HepG2 (cell line): ENCODE data around the gene PHF23. TPM values are rescaled to one million over a fixed set of nuclear protein-coding genes. Genes with fewer than 3 reads are reported as not detected.
A peak's percentile ranks its signal among the peaks of the same experiment; 100 is the strongest.

Experiments
- BORCS8-MEF2B ChIP-seq: sonication (generic); formaldehyde crosslinking; IDR thresholded peaks from 2 replicates; pipeline ENCODE4 v1.8.0; 2022; ENCODE audit warnings: mild to moderate bottlenecking, missing genetic modification reagents
- ELF3 ChIP-seq: IDR thresholded peaks from 2 replicates; pipeline ENCODE4 v1.6.1; 2016; ENCODE audit warnings: missing genetic modification reagents, missing compliant biosample characterization
- HDAC2 ChIP-seq: sonication (generic); formaldehyde crosslinking; IDR thresholded peaks from 2 replicates; pipeline ENCODE4 v1.4.0; 2020; ENCODE audit warnings: missing genetic modification reagents
- HNF4G ChIP-seq, 2 experiments: sonication (generic) in 1 of 2; formaldehyde crosslinking in 1 of 2; IDR thresholded peaks; 2 replicates each; pipeline versions ENCODE4 v1.4.0 to v1.6.1; 2011 to 2020; ENCODE audit warnings: borderline replicate concordance in 2 of 2, low read depth in 2 of 2, mild to moderate bottlenecking in 2 of 2, low read length in 1 of 2, missing genetic modification reagents in 1 of 2, moderate library complexity in 1 of 2
- NR2C2 ChIP-seq: sonication (generic); formaldehyde crosslinking; IDR thresholded peaks from 2 replicates; pipeline ENCODE4 v1.4.0; 2020; ENCODE audit warnings: missing genetic modification reagents, mild to moderate bottlenecking, moderate library complexity, borderline replicate concordance
- PITX1 ChIP-seq: sonication (generic); formaldehyde crosslinking; IDR thresholded peaks from 2 replicates; pipeline ENCODE4 v1.5.1; 2020; ENCODE audit warnings: mild to moderate bottlenecking, missing genetic modification reagents
- SNAI1 ChIP-seq: sonication (generic); formaldehyde crosslinking; IDR thresholded peaks from 2 replicates; pipeline ENCODE4 v1.5.0; 2020; ENCODE audit warnings: mild to moderate bottlenecking, missing genetic modification reagents, borderline replicate concordance
- ZBTB1 ChIP-seq: sonication (generic); formaldehyde crosslinking; IDR thresholded peaks from 2 replicates; pipeline ENCODE4 v1.4.0; 2020; ENCODE audit warnings: missing genetic modification reagents, borderline replicate concordance
- ZNF33A ChIP-seq: sonication (generic); formaldehyde crosslinking; IDR thresholded peaks from 2 replicates; pipeline ENCODE4 v1.5.1; 2020; ENCODE audit warnings: missing genetic modification reagents, mild to moderate bottlenecking, moderate library complexity, borderline replicate concordance
- ZNF501 ChIP-seq: sonication (generic); formaldehyde crosslinking; IDR thresholded peaks from 2 replicates; pipeline ENCODE4 v1.5.1; 2020; ENCODE audit warnings: mild to moderate bottlenecking, moderate library complexity, missing genetic modification reagents
- ZNF768 ChIP-seq: sonication (generic); formaldehyde crosslinking; IDR thresholded peaks from 2 replicates; pipeline ENCODE4 v1.4.0; 2020; ENCODE audit warnings: missing genetic modification reagents
- ZNF883 ChIP-seq: sonication (generic); formaldehyde crosslinking; IDR thresholded peaks from 2 replicates; pipeline ENCODE4 v1.5.1; 2020; ENCODE audit warnings: mild to moderate bottlenecking, missing genetic modification reagents; ENCODE audit errors: not compliant biosample characterization
- polyA plus RNA-seq, 8 experiments: library from polyadenylated mRNA; depleted of rRNA in 3 of 8; stranded (reverse) in 7 of 8; unstranded in 1 of 8; fragments of >200 nt; fragmentation: Illumina TruSeq in 4 of 8; extraction: Trizol in 4 of 8; gene quantifications; 2 replicates each; pipeline versions ENCODE4 v1.2.1 to v1.2.3, GENCODE V29; 2011 to 2016; ENCODE audit warnings: low read depth in 4 of 8, missing spikeins in 1 of 8, mixed read lengths in 1 of 8; ENCODE audit not compliant: insufficient read depth in 1 of 8
- total RNA-seq, 5 experiments: library from RNA; depleted of rRNA; stranded (reverse); fragments of >200 nt; fragmentation: Illumina TruSeq; extraction: Trizol; gene quantifications; 2 replicates each; pipeline ENCODE4 v1.2.3, GENCODE V29; 2016; ENCODE audit warnings: low read depth in 1 of 5
- TF ChIP-seq, protein P1 (sequence below): sonication (generic); formaldehyde crosslinking; IDR thresholded peaks from 2 replicates; pipeline ENCODE4 v1.4.0; 2020; ENCODE audit warnings: missing genetic modification reagents
- TF ChIP-seq, protein P2 (sequence below): sonication (generic); formaldehyde crosslinking; IDR thresholded peaks from 2 replicates; pipeline ENCODE4 v1.4.0; 2020; ENCODE audit warnings: missing genetic modification reagents
- TF ChIP-seq, protein P3 (sequence below): IDR thresholded peaks from 2 replicates; pipeline ENCODE4 v1.6.1; 2012; ENCODE audit warnings: low read depth, low read length, improper control_type of control experiment
- TF ChIP-seq, protein P4 (sequence below): sonication (generic); formaldehyde crosslinking; IDR thresholded peaks from 2 replicates; pipeline ENCODE4 v1.8.0; 2022; ENCODE audit warnings: mild to moderate bottlenecking, missing genetic modification reagents

PHF23 gene
- total and polyA plus RNA-seq, 2 of the 13 experiments (the other 11 are each of a cell fraction or from before 2014, with no cell fraction given), result 27.6 to 33.2 TPM

GRCh38 chr17:7258731-7259554 lies 19.7 kb upstream of the PHF23 start (continued):
- TF ChIP-seq, protein P1, sequence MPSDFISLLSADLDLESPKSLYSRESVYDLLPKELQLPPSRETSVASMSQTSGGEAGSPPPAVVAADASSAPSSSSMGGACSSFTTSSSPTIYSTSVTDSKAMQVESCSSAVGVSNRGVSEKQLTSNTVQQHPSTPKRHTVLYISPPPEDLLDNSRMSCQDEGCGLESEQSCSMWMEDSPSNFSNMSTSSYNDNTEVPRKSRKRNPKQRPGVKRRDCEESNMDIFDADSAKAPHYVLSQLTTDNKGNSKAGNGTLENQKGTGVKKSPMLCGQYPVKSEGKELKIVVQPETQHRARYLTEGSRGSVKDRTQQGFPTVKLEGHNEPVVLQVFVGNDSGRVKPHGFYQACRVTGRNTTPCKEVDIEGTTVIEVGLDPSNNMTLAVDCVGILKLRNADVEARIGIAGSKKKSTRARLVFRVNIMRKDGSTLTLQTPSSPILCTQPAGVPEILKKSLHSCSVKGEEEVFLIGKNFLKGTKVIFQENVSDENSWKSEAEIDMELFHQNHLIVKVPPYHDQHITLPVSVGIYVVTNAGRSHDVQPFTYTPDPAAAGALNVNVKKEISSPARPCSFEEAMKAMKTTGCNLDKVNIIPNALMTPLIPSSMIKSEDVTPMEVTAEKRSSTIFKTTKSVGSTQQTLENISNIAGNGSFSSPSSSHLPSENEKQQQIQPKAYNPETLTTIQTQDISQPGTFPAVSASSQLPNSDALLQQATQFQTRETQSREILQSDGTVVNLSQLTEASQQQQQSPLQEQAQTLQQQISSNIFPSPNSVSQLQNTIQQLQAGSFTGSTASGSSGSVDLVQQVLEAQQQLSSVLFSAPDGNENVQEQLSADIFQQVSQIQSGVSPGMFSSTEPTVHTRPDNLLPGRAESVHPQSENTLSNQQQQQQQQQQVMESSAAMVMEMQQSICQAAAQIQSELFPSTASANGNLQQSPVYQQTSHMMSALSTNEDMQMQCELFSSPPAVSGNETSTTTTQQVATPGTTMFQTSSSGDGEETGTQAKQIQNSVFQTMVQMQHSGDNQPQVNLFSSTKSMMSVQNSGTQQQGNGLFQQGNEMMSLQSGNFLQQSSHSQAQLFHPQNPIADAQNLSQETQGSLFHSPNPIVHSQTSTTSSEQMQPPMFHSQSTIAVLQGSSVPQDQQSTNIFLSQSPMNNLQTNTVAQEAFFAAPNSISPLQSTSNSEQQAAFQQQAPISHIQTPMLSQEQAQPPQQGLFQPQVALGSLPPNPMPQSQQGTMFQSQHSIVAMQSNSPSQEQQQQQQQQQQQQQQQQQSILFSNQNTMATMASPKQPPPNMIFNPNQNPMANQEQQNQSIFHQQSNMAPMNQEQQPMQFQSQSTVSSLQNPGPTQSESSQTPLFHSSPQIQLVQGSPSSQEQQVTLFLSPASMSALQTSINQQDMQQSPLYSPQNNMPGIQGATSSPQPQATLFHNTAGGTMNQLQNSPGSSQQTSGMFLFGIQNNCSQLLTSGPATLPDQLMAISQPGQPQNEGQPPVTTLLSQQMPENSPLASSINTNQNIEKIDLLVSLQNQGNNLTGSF (CRISPR knock-in tag), result no peak
- TF ChIP-seq ZNF883 (CRISPR knock-in tag), result peak; percentile 42
- TF ChIP-seq ZBTB1 (CRISPR knock-in tag), result no peak
- TF ChIP-seq, protein P2, sequence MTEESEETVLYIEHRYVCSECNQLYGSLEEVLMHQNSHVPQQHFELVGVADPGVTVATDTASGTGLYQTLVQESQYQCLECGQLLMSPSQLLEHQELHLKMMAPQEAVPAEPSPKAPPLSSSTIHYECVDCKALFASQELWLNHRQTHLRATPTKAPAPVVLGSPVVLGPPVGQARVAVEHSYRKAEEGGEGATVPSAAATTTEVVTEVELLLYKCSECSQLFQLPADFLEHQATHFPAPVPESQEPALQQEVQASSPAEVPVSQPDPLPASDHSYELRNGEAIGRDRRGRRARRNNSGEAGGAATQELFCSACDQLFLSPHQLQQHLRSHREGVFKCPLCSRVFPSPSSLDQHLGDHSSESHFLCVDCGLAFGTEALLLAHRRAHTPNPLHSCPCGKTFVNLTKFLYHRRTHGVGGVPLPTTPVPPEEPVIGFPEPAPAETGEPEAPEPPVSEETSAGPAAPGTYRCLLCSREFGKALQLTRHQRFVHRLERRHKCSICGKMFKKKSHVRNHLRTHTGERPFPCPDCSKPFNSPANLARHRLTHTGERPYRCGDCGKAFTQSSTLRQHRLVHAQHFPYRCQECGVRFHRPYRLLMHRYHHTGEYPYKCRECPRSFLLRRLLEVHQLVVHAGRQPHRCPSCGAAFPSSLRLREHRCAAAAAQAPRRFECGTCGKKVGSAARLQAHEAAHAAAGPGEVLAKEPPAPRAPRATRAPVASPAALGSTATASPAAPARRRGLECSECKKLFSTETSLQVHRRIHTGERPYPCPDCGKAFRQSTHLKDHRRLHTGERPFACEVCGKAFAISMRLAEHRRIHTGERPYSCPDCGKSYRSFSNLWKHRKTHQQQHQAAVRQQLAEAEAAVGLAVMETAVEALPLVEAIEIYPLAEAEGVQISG (CRISPR knock-in tag), result peak; percentile 67
- TF ChIP-seq ZNF501, result peak; percentile 76
- peak; percentile 28; the same call in 1 of the 2 replicates for TF ChIP-seq BORCS8-MEF2B
- TF ChIP-seq, protein P3, sequence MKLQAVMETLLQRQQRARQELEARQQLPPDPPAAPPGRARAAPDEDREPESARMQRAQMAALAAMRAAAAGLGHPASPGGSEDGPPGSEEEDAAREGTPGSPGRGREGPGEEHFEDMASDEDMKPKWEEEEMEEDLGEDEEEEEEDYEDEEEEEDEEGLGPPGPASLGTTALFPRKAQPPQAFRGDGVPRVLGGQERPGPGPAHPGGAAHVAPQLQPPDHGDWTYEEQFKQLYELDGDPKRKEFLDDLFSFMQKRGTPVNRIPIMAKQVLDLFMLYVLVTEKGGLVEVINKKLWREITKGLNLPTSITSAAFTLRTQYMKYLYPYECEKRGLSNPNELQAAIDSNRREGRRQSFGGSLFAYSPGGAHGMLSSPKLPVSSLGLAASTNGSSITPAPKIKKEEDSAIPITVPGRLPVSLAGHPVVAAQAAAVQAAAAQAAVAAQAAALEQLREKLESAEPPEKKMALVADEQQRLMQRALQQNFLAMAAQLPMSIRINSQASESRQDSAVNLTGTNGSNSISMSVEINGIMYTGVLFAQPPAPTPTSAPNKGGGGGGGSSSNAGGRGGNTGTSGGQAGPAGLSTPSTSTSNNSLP, result peak; percentile 63
- TF ChIP-seq ZNF33A (CRISPR knock-in tag), result no peak
- peak; percentile 82 for TF ChIP-seq ZNF768 (CRISPR knock-in tag)
- peak; percentile 39; the same call in 1 of the 2 replicates for TF ChIP-seq HDAC2 (CRISPR knock-in tag)
- TF ChIP-seq ELF3, result 0 out of 2 replicates have a peak, but pooled peaks have one; percentile 8
- TF ChIP-seq, protein P4, sequence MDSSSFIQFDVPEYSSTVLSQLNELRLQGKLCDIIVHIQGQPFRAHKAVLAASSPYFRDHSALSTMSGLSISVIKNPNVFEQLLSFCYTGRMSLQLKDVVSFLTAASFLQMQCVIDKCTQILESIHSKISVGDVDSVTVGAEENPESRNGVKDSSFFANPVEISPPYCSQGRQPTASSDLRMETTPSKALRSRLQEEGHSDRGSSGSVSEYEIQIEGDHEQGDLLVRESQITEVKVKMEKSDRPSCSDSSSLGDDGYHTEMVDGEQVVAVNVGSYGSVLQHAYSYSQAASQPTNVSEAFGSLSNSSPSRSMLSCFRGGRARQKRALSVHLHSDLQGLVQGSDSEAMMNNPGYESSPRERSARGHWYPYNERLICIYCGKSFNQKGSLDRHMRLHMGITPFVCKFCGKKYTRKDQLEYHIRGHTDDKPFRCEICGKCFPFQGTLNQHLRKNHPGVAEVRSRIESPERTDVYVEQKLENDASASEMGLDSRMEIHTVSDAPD (CRISPR knock-in tag), result no peak
- TF ChIP-seq NR2C2 (CRISPR knock-in tag), result peak; percentile 63; the same call in 1 of the 2 replicates
- TF ChIP-seq PITX1, result peak; percentile 69; the same call in 1 of the 2 replicates
- peak; percentile 31; the same call in 1 of the 2 replicates for TF ChIP-seq HNF4G (IDR thresholded peaks at IDR 0.05; ENCODE audit: borderline replicate concordance, low read depth, low read length)
- no peak for TF ChIP-seq HNF4G (CRISPR knock-in tag; IDR thresholded peaks at IDR 0.05; ENCODE audit: borderline replicate concordance, low read depth)
- no peak for TF ChIP-seq SNAI1
